ENCODE results near the gene CERS6.

CERS6 gene

GRCh38 chr2:168710754-168711467 lies 254.8 kb downstream of the CERS6 start:
- H3K4me3 ChIP-seq (ENCODE audit: low read depth, low read length): no peak overlapping the region
- DNase-seq (ENCODE audit: low read depth): no peak
- TF ChIP-seq CTCF (IDR thresholded peaks at IDR 0.05; ENCODE audit: control insufficient read depth, extremely low read depth, insufficient read depth): no peak

GRCh38 chr2:168712053-168712452 lies 256.0 kb downstream of the CERS6 start:
- no peak for DNase-seq (ENCODE audit: low read depth)
- TF ChIP-seq CTCF (IDR thresholded peaks at IDR 0.05; ENCODE audit: control insufficient read depth, extremely low read depth, insufficient read depth): no peak

GRCh38 chr2:168713325-168713724 lies 257.3 kb downstream of the CERS6 start:
- no peak for DNase-seq (ENCODE audit: low read depth)
- TF ChIP-seq CTCF (IDR thresholded peaks at IDR 0.05; ENCODE audit: control insufficient read depth, extremely low read depth, insufficient read depth): no peak
- no peak overlapping the region for H3K4me3 ChIP-seq (ENCODE audit: low read depth, low read length)

More at GRCh38 chr2:168712053-168712452, 256.0 kb downstream of the CERS6 start:
- H3K4me3 ChIP-seq (ENCODE audit: low read depth, low read length): no peak overlapping the region

GRCh38 chr2:168715849-168716248 lies 259.8 kb downstream of the CERS6 start:
- TF ChIP-seq CTCF (IDR thresholded peaks at IDR 0.05; ENCODE audit: control insufficient read depth, extremely low read depth, insufficient read depth): no peak
- no peak for DNase-seq (ENCODE audit: low read depth)
- no peak overlapping the region for H3K4me3 ChIP-seq (ENCODE audit: low read depth, low read length)

GRCh38 chr2:168716839-168717238 lies 260.8 kb downstream of the CERS6 start:
- no peak for DNase-seq (ENCODE audit: low read depth)
- no peak for TF ChIP-seq CTCF (IDR thresholded peaks at IDR 0.05; ENCODE audit: control insufficient read depth, extremely low read depth, insufficient read depth)
- no peak overlapping the region for H3K4me3 ChIP-seq (ENCODE audit: low read depth, low read length)

- no peak for DNase-seq (ENCODE audit: low read depth)
- no peak for TF ChIP-seq CTCF (IDR thresholded peaks at IDR 0.05; ENCODE audit: control insufficient read depth, extremely low read depth, insufficient read depth)
- H3K4me3 ChIP-seq (ENCODE audit: low read depth, low read length): no peak overlapping the region
These were observed 261.9 kb downstream of the CERS6 start for GRCh38 chr2:168717790-168718502.
